ENCODE data around the gene EIF3I. TPM values are rescaled to one million over a fixed set of nuclear protein-coding genes. Genes with fewer than 3 reads are reported as not detected.

The EIF3I gene
- total RNA-seq = 100 to 1,000 TPM in 1 of 4 donors, 10 to 100 TPM in 3; 99.2 to 104 (median 99.8) TPM
- polyA plus RNA-seq = 127 TPM
- long read RNA-seq, donor 1, transcript EIF3I-202 (11 exons, 1,458 nt) = major isoform, 89 of 116 reads
- long read RNA-seq, donor 1, partial matches to known transcripts = 26 of 116 reads
- long read RNA-seq, donor 1, other reads (novel, unspliced or antisense) = 1 of 116 reads
- long read RNA-seq, donor 2, transcript EIF3I-202 (11 exons, 1,458 nt) = major isoform, 50 of 61 reads
- long read RNA-seq, donor 2, partial matches to known transcripts = 10 of 61 reads
- long read RNA-seq, donor 2, other reads (novel, unspliced or antisense) = 1 of 61 reads
- long read RNA-seq, donor 3, transcript EIF3I-202 (11 exons, 1,458 nt) = major isoform, 258 of 311 reads
- long read RNA-seq, donor 3, partial matches to known transcripts = 40 of 311 reads
- long read RNA-seq, donor 3, other reads (novel, unspliced or antisense) = 13 of 311 reads
- long read RNA-seq, donor 4, transcript EIF3I-202 (11 exons, 1,458 nt) = major isoform, 54 of 61 reads
- long read RNA-seq, donor 4, partial matches to known transcripts = 4 of 61 reads
- long read RNA-seq, donor 4, other reads (novel, unspliced or antisense) = 3 of 61 reads

- Histone ChIP-seq H3K27ac (ENCODE audit: low read length) (peak within 1 kb of the TSS; percentile 98), H3K9me3 (ENCODE audit: control insufficient read depth, low read length) (no peaks in the 10 kb centered on the region), H3K4me3 (ENCODE audit: low read length) (peak within 1 kb of the TSS; percentile 99), H3K4me1 (ENCODE audit: control insufficient read depth, insufficient read depth, low read length) (peaks cover 8% of the 10 kb centered on the region), H3K27me3 (ENCODE audit: control insufficient read depth, insufficient read depth) (no peaks in the 10 kb centered on the region)
- WGBS = under 1% methylated on average over 46 of the region's 46 CpGs
- peak; percentile 95 to 96 for ATAC-seq
- intact Hi-C loops (cut with DNase I) = no loop called here
- DNase-seq = peak; percentile 93 to 97 (median 95)
These were observed at the start of gene EIF3I, which contains the start of gene TMEM234 for GRCh38 chr1:32221980-32222755. Gene EIF3I, plus strand, starts transcription at chr1:32222407. Its CDS starts 35 bp downstream, at chr1:32222442. Gene TMEM234, minus strand, starts transcription at chr1:32222353. Its CDS starts 31 bp downstream, at chr1:32222322.

- ATAC-seq = no peak
- Histone ChIP-seq H3K27ac (ENCODE audit: low read length) (no peak overlapping the region), H3K4me3 (ENCODE audit: low read length) (no peak overlapping the region), H3K4me1 (ENCODE audit: control insufficient read depth, insufficient read depth, low read length) (no peaks in the 10 kb centered on the region), H3K9me3 (ENCODE audit: control insufficient read depth, low read length) (no peaks in the 10 kb centered on the region), H3K27me3 (ENCODE audit: control insufficient read depth, insufficient read depth) (no peaks in the 10 kb centered on the region)
- intact Hi-C loops (cut with DNase I) = no loop called here
- WGBS = 100% methylated on average over 1 of the region's 1 CpG
- no peak for DNase-seq
These were observed 49.5 kb upstream of the EIF3I start for GRCh38 chr1:32172621-32173245.

- peak overlapping the region; percentile 98 for H3K27ac ChIP-seq (ENCODE audit: low read length)
- WGBS = 79% methylated on average over 7 of the region's 7 CpGs
- intact Hi-C loops (cut with DNase I) = no loop called here
These were observed 43.6 kb upstream of the EIF3I start for GRCh38 chr1:32178380-32179192.

GRCh38 chr1:32179193-32179442 lies 43.1 kb upstream of the EIF3I start:
- 8% methylated on average over 7 of the region's 7 CpGs for WGBS
- DNase-seq (no peak), ATAC-seq (peak; percentile 24 to 27)
- peak overlapping the region; percentile 79 for H3K4me3 ChIP-seq (ENCODE audit: low read length)
- intact Hi-C loops (cut with DNase I) = no loop called here
- no peaks in the 10 kb centered on the region for H3K9me3 ChIP-seq (ENCODE audit: control insufficient read depth, low read length)
- H3K27me3 ChIP-seq (ENCODE audit: control insufficient read depth, insufficient read depth) = no peaks in the 10 kb centered on the region
- H3K27ac ChIP-seq (ENCODE audit: low read length) = peak overlapping the region; percentile 98
- peaks cover 8% of the 10 kb centered on the region for H3K4me1 ChIP-seq (ENCODE audit: control insufficient read depth, insufficient read depth, low read length)

More at GRCh38 chr1:32178380-32179192, 43.6 kb upstream of the EIF3I start:
- Histone ChIP-seq H3K27me3 (ENCODE audit: control insufficient read depth, insufficient read depth) (no peaks in the 10 kb centered on the region), H3K4me3 (ENCODE audit: low read length) (peak overlapping the region; percentile 79), H3K4me1 (ENCODE audit: control insufficient read depth, insufficient read depth, low read length) (peaks cover 8% of the 10 kb centered on the region), H3K9me3 (ENCODE audit: control insufficient read depth, low read length) (no peaks in the 10 kb centered on the region)
- ATAC-seq (no peak), DNase-seq (no peak)

- DNase-seq = peak; percentile 96 to 99 (median 98)
- Histone ChIP-seq H3K27ac (ENCODE audit: low read length) (peak within 1 kb of the TSS; percentile 98), H3K4me3 (ENCODE audit: low read length) (peak within 1 kb of the TSS; percentile 79), H3K4me1 (ENCODE audit: control insufficient read depth, insufficient read depth, low read length) (peaks cover 8% of the 10 kb centered on the region), H3K27me3 (ENCODE audit: control insufficient read depth, insufficient read depth) (no peaks in the 10 kb centered on the region), H3K9me3 (ENCODE audit: control insufficient read depth, low read length) (no peaks in the 10 kb centered on the region)
- ATAC-seq = peak; percentile 94 to 96
- intact Hi-C loops (cut with DNase I) = no loop called here
- under 1% methylated on average over 79 of the region's 79 CpGs for WGBS
These were observed 42.6 kb upstream of the EIF3I start, which contains the start of gene TXLNA for GRCh38 chr1:32179443-32180185. Gene TXLNA, plus strand, starts transcription at chr1:32179675. Its CDS starts 671 bp downstream, at chr1:32180346.

- peak overlapping the region; percentile 79 for H3K4me3 ChIP-seq (ENCODE audit: low read length)
- intact Hi-C loops (cut with DNase I) = no loop called here
- H3K4me1 ChIP-seq (ENCODE audit: control insufficient read depth, insufficient read depth, low read length) = peaks cover 8% of the 10 kb centered on the region
- WGBS = 5% methylated on average over 36 of the region's 36 CpGs
- H3K27ac ChIP-seq (ENCODE audit: low read length) = peak overlapping the region; percentile 98
- no peaks in the 10 kb centered on the region for H3K9me3 ChIP-seq (ENCODE audit: control insufficient read depth, low read length)
- ATAC-seq (peak; percentile 46 to 65), DNase-seq (peak; percentile 75 to 88 (median 82))
- H3K27me3 ChIP-seq (ENCODE audit: control insufficient read depth, insufficient read depth) = no peaks in the 10 kb centered on the region
These were observed 41.8 kb upstream of the EIF3I start for GRCh38 chr1:32180186-32181060.

- no peaks in the 10 kb centered on the region for H3K9me3 ChIP-seq (ENCODE audit: control insufficient read depth, low read length)
- 70% methylated on average over 9 of the region's 9 CpGs for WGBS
- intact Hi-C loops (cut with DNase I) = no loop called here
- DNase-seq (no peak), ATAC-seq (no peak)
- no peak overlapping the region for H3K27ac ChIP-seq (ENCODE audit: low read length)
- H3K27me3 ChIP-seq (ENCODE audit: control insufficient read depth, insufficient read depth) = no peaks in the 10 kb centered on the region
- H3K4me3 ChIP-seq (ENCODE audit: low read length) = peak overlapping the region; percentile 79
- H3K4me1 ChIP-seq (ENCODE audit: control insufficient read depth, insufficient read depth, low read length) = peaks cover 8% of the 10 kb centered on the region
These were observed 41.1 kb upstream of the EIF3I start for GRCh38 chr1:32181065-32181464.

- H3K9me3 ChIP-seq (ENCODE audit: control insufficient read depth, low read length) = no peaks in the 10 kb centered on the region
- whole genome bisulfite sequencing = 74% methylated on average over 5 of the region's 5 CpGs
- H3K27ac ChIP-seq (ENCODE audit: low read length) = no peak overlapping the region
- no peak for DNase-seq
- intact Hi-C loops (cut with DNase I) = no loop called here
- no peaks in the 10 kb centered on the region for H3K27me3 ChIP-seq (ENCODE audit: control insufficient read depth, insufficient read depth)
- no peak overlapping the region for H3K4me3 ChIP-seq (ENCODE audit: low read length)
- ATAC-seq = no peak
- peaks cover 8% of the 10 kb centered on the region for H3K4me1 ChIP-seq (ENCODE audit: control insufficient read depth, insufficient read depth, low read length)
These were observed 40.6 kb upstream of the EIF3I start for GRCh38 chr1:32181563-32181962.

- 83% methylated on average over 6 of the region's 6 CpGs for WGBS
- H3K4me3 ChIP-seq (ENCODE audit: low read length) = no peak overlapping the region
- no peaks in the 10 kb centered on the region for H3K9me3 ChIP-seq (ENCODE audit: control insufficient read depth, low read length)
- H3K27ac ChIP-seq (ENCODE audit: low read length) = no peak overlapping the region
- intact Hi-C loops (cut with DNase I) = no loop called here
- no peak for DNase-seq
- ATAC-seq = no peak
- H3K4me1 ChIP-seq (ENCODE audit: control insufficient read depth, insufficient read depth, low read length) = peaks cover 8% of the 10 kb centered on the region
- no peaks in the 10 kb centered on the region for H3K27me3 ChIP-seq (ENCODE audit: control insufficient read depth, insufficient read depth)
These were observed 40.1 kb upstream of the EIF3I start for GRCh38 chr1:32182060-32182459.

All from right cardiac atrium (tissue), 5 donors.